ENCODE measurements around the gene TRIM44.
"Not testable (repeated sequence)": the region's sequence is repeated elsewhere in the genome, so short reads cannot be mapped to it uniquely, and the experiment has no call there.

Gene TRIM44

DNA sequence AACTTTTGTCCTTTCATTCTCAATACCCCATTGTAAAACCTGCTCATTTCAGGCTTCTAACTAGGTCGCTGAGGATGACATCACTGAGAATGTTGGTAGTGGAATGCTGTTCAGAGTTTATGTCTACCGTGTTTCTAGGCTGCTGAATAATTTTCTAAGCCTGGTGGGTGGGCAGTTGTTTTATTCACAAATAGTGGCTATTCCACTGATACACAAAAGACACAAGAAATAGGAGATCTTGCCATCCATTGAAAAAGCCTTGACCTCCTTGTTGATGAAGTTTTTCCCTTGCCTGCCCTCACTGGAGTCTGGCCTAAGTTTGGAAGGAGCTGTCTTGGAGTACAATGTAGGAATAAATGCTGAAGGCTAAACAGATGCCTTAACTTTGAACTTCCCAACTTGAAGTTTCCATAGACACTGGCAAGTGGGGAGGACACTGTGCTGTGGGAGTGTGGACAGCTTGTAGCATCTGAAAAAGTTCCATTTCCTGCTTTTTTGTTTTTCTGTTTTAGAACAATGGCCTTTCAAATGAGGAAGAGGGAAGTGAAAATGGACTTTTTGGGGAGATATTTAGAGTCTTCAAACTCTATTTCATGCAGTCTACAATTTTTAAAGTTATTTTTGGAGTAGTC, 59.2 kb downstream of the TRIM44 start:
- no peak for DNase-seq

DNA sequence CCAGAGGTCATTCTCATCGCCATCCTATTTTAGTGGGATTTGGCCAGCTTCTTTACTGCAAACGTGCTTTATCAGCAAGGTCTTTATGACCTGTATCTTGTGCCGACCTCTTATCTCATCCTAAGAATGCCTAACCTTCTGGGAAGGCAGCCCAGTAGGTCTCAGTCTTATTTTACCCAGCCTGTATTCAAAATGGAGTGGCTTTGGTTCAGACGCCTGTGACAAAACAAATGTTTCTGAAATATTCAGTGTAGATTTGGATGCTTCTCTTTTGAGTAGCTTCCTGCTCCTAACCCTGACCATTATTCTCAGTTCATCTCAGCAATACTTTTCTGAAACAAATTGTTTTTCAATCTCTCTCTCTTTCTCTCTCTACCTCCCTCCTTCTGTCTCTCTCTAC, 60.1 kb downstream of the TRIM44 start:
- no peak for DNase-seq

DNA sequence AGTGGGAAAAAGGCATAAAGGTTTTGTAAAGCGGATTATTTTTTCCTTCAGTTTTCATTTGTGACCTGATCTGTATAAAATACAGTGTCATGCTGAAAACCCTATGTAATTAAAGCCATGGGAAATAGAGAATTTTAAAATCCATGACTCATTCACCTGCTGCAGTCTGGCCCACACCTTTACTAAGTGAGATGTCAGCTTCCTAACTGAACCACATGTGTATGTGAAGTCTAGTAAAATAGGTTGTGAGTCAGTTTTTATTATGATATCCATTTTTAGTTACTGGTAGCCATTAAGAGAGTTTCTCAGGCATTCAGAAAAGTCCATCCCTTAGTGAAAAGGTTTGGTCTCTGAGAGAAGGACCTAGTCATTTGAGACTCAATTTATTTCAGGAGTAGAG, 60.9 kb downstream of the TRIM44 start:
- no peak for DNase-seq

DNA sequence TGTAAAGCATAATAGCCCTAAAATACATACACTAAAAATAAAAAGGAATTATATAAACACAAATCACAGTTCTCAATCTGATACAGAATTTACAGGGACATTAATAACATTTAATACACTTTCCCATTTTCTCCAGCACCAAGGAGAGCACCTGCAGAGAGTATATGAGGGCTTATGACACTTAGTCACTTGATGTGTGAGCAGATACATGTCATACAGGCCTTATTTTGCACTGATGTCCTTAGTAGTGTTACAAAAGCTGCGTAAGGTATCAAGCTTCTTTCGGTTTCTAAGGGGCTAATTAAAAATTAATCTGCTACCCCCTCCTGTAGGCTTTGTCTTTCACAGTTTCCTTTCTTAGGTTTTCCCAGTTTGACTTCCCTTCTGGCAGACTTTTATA, 61.3 kb downstream of the TRIM44 start:
- peak; percentile 31 to 42 for DNase-seq

DNA sequence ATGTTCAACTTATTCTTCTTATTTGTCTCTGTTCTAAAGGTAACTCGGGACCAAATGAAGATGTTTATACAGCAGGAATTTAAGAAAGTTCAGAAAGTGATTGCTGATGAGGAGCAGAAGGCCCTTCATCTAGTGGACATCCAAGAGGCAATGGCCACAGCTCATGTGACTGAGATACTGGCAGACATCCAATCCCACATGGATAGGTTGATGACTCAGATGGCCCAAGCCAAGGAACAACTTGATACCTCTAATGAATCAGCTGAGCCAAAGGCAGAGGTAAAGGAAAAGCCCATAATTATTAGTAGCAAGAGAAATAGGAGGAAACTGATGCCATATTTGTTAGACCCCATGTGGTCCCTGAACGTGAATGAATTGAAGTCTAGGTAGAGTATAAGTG, 63.3 kb downstream of the TRIM44 start:
- DNase-seq, result no peak

DNA sequence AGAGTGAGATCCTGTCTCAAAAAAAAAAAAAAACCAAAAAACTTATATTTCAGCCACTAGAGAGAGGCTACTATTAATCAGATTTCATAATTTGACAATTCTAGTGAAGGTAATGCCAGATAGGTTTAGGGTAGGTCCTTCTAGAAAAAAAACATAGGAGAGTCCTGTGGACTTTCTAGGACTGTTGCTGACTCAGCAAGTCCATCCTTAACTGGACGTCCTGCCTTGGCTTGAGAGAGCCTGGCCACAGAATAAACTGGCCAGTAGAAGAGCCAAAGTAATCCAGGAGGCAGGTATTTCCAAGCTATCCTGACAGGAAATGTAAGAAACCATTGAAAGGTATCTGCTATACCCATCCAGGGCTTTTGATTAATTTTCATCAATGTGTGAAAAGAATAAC, 64.6 kb downstream of the TRIM44 start:
- DNase-seq, result no peak

DNA sequence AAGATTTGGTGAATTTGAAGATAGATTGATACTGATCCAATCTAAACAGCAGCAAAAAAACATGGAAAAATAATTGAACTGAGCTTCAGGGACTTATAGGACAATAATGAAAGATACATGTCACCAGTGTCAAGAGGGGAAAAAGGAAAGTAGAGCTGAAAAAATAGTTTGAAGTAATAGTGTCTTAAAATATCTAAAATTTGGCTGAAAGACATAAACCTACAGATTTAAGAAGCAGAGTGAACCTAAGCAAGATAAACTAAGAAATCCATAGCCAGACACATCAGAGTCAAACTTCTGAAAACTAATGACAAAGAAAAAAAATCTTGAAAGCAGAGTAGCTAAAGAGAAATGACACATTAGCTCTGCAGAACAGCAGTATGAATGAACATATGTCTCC, 67.7 kb downstream of the TRIM44 start:
- DNase-seq, result no peak

DNA sequence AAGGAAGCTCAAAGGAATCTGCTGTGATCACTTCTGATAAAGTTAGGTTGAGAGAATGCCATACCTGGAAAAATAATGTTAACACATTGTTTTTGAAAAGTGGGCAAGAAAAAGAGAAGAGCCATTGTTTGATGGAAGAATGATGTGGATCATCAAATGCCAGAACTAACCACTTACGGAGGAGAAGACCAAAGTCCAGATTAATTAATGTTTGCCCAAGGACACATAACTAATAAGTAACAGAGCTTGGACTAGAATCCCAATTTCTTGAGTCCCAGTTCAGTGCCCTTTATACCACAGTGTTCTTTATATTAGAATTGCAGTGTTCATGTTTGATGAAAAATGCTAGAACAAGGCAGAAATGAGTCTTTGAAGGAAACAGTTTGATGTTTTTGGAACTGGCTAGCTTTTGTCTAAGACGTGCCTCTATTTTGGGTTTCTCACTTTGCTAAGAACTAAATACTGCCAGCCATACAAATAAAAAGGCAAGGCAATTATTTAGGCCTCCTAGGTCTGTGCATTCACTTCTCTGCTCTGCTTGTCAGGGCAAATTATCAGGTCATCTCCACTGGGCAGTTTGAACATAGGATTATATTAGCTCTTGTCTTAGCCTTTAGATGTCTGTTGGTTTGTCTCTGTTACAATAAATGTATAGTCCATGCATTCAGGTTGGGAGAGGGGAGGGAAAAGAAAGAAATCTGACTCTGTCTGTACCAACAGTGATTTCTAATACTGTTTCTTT, 72.3 kb downstream of the TRIM44 start:
- no peak for DNase-seq

DNA sequence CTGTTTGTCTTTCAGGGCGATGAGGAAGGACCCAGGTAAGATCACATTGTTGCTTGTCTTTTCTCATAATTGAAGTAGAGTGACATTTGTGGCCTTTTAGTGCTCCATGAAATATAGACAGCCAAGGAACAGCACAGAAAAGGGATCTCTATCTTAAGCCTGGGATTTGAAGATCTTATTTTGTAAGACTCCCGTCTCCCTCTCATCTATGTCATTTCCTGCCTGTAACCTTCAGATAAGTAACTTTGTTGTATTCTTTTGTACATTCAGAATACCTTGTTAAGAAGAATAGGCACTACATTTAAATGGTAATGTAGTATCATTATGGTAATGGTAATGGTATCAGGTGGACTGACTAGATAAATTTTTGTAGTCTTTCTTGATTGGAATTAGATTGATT, 72.8 kb downstream of the TRIM44 start:
- no peak for DNase-seq

DNA sequence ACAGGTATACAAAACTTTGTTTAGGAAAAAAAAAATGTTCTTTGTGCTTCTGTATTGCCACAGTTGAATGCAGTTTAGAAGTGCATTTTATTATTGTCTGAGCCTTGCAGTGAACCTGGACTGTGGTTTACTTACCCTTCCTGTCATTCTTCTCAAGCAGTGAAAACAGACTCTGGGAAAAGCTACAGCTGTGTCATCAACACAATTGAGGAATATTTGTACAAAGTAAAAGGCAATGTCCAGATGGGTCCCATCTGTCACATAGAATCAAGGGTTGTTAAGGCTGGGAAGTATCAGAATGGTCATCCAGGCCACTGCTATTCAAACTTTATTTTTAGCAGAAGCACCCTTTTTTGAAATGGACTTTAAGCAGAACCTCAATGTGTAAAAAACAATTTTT, 73.3 kb downstream of the TRIM44 start:
- no peak for DNase-seq

DNA sequence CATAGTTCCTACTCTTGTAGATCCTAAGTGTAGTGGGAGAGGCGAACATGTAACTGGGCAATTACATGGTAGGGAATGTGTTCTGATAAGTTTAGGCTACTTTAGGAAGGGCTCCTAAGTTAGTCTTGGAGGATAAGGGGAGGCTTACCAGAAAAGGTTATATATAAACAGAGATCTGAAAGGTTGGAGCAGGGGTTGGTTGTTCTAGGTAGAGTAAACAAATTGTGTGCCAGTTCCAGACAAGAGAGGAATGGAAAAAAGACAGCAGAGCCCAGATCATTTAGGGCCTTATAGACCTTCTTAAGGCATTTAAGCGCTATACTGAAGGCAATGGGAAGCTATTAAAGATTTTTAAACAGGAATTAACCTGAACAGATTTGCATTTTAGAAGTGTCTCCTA, 74.4 kb downstream of the TRIM44 start:
- DNase-seq, result no peak

DNA sequence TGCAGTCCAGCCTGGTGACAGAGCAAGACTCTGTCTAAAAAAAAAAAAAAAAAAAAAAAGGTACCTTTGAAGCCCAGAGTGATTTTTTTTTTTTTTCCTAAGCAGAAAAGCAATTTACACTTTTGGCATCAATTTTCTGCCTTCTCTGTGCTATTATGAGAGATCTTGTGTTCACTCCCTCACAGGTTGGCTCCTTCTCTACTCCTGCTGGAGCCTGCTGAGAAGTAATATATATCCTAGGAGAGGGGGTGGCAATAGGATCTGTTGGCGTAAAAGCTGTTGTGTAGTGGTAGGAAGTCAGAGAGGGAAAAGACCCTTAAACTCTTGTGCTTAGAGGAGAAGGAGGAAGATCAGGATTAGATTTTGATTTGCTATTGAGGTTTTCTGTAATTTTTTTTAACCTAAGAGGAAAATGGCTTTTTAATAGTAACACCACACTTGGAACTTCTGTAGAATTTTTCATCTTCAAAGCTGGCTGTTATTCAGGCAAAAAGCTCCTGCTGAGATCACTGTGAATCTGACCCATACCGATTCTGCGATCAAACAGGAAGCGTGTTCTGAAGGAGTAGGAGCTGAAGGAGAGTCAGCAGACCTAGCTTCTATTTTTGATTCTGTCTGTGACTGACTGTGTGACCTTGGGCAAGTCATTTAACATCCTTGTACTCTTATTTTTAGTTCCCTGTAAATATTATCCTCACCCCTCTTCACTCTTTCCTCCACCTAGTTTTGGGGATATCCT, 77.7 kb downstream of the TRIM44 start:
- DNase-seq, result peak in 1 of 2 experiments; percentile 21

DNA sequence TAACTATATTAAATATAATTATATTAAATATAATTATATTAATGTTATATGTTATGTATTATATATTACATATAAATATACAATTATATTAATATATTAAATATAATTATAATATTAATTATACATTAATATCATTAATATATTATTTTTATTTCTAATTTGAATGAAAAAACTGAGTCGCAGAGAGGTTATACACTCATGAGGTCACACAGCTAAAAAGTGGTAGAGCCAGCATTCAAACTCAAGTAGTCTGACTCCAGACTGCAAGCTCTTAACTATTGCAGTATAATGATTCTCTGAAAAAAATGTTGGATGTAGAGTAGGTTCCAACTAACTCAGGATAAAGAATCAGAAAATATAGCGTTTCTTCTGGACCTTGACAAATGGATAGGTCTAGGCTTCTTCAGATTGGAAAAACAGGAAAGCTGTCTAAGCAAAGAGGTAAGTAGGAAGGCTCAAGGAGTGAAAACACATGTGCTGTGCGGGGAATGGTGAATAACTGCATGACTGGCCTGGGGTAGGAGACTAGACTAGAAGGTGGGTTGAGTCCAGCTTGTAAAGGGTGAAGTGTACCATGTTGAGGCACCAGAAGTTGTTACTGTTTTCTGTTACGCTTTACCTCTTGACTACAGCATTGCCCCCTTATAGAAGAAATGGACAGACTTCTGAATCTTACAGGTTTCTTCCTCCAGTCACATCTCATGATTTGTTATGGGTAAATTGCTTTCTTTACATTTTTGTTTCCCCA, 80.3 kb downstream of the TRIM44 start:
- no peak for DNase-seq

DNA sequence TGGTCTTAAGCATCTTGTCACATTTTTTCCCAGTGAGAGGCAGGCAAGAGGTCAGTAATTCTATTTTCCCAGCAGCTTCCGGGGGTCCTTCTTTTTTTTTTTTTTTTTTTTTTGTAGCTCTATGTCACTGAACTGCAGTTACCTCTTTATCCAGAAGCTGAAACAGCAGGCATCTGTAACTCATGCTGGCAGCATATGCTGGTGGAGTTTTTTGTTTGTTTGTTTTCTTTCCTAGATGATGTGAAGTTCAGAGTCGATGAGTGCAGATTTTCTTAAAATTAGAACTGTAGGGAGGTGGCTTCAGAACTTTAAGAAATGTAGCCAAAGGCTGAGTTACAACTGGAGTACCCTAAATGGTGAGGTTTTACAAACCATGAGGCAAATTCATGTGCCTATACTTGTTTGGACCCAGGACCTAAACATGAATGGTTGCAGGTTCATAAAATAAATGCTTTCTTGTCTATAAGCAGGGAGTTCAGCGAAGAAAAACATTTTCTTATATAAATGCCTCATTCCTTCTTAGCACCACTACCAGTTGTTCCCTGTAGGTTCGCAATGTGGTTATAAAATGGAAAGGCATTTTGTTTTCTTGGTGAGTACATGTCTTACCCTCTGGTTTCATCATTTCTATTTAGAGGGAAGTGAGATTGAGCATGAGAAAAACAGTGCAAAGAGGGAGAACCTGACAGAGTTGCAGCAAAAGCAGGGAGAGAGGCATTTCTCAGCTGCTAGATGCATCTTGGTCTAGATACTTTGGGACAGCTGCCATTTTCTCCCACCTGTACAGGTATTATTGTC, 84.0 kb downstream of the TRIM44 start:
- no peak for DNase-seq

DNA sequence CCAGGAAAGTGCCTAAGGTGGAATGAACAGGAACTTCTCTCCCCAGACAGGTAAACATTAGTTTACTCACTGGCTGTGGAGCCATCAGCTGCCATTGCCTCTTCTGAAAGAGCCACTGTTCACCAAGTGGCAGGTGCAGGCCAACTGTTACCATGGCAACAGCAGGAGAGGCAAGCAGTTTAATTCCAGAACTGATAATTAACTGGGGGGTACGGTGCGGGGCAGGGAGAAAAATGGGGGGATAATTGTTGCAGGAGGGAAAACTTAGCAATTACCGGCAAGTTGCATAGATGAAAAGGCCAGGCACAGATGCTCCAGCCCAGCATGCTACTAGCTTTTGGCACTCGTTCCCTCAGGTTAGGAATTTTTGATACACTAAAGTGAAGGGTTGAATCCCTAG, 85.1 kb downstream of the TRIM44 start:
- no peak for DNase-seq

DNA sequence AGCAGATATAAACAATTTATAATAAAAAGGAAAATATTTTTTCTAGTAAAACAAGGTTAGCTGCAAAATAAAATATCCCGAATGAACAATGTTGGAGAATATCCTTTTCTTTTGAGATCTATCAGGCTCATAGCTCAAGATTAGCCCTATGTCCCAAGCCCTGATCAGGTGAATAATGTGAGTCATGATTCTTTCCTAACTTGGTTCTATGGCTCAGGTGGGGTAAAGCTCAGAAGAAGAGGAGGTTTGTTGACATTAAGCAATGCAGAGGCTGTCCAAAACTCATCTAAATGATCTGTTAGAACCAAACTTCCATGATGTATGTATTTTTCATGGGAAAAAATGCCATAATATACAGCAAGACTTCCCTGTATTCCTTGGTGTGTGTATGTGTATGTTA, 86.1 kb downstream of the TRIM44 start:
- no peak for DNase-seq

DNA sequence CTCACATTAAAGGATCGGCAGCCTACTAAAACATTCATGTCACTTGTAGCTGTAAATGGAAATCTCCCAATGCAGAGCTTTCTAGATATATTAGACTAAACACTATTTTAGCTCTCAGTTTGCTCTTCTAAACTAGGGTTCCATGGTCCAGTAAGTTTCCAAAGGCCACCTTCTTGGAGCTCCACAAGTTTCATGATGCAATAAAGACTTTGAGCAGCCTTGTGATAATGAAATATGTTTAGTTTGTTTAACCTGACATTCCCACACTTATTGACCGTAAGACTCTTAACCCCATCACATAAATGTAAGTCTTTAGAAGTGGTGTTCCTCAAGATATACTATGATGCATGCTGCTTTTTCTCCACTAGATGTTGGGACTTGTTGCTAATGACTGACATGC, 87.7 kb downstream of the TRIM44 start:
- DNase-seq, result no peak

DNA sequence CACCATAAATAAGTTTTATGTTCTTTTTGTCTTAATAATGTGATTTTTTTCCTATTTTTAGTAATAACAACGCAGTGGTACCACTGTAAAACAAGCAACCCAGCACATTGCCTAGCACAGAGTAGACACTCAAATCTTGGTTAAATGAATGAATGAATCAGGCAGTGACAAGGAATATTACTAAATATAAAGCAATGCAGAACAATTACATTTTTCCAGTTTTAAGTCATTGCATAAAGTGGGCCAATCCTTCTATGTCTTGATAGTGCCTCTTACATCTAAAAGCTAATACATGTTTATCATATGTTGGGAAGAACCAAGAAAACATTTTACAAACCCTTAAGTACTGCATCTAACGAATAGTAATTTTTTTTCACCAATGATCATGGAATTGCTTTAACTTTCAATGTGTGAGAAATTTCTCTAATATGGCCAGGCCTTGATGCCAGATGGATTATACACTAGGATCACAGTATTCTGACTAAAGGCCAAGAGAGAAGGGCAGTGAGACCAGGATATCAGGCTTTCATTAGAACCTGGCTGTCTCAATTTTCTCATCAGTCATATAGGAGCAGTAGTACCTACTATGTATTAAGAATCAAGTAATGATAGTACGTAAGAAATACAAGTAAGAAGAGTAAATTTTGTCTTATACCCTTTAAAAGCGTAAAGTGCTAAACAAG, 88.5 kb downstream of the TRIM44 start:
- DNase-seq, result no peak

DNA sequence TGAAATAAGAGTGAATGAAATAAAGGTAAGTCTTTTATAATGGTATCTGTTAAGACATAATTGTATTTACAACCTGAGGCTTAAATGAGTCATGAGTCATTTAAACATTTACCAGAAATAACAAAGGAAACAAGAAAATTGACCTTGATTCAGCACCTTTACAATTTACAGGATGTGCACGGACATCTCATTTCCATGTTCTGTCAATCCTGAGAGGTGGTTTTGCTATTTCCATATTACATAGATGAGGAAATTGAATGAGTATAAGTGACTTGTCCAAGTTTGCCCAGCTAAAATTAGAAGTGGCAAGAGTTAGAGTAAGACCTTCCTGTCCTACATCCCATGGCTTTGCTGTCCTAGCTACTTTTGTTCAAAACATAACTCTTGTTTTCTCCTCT, 89.1 kb downstream of the TRIM44 start:
- DNase-seq, result no peak

DNA sequence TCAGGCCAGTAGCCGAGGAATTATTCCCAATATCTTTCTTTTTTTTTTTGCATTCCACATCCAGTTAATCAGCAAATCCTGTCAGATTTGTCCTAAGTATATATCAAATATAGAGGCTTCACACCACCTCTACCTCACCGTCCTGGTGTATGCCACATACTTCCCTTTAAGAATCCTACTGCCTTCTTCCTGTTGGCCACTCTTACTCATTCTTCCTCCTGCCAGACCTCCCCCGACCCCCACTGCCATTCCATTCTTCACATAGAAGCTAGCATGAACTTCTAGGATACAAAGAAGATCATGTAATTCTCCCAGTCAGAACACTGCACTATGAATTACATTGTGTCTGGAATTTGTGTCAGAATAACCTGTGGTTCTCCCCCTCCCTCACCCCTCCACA, 89.5 kb downstream of the TRIM44 start:
- DNase-seq, result no peak

DNA sequence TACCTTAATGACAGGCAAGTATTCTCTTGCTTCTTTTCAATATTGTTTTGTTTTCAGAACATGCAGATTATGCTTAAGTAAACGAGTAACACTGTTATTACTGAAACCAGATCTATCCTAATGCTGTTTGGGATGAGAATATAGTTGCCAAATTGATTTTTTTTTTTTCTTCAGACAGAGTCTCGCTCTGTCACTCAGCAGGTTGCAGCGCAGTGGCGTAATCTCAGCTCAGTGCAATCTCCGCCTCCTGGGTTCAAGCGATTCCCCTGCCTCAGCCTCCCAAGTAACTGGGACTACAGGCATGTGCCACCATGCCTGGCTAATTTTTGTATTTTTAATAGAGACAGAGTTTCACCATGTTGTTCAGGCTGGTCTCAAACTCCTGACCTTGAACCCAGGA, 91.0 kb downstream of the TRIM44 start:
- not testable (repeated sequence) for DNase-seq

DNA sequence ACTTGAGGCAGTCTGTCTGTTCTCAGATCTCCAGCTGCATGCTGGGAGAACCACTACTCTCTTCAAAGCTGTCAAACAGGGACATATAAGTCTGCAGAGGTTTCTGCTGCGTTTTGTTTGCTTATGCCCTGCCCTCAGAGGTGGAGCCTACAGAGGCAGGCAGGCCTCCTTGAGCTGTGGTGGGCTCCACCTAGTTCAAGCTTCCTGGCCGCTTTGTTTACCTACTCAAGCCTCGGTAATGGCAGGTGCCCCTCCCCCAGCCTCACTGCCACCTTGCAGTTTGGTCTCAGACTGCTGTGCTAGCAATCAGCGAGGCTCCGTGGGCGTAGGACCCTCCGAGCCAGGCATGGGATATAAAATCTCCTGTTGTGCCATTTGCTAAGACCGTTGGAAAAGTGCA, 97.4 kb downstream of the TRIM44 start:
- DNase-seq, result not testable (repeated sequence)

Data from Kasumi-1 (cell line).